GM18907 (cell line): Measurements from ENCODE around the gene ITPKB.

Source experiments
- ATAC-seq: cut with Tn5 transposase; IDR thresholded peaks from one replicate; pipeline ENCODE4 v1.9.1; 2021; ENCODE audit warnings: mild to moderate bottlenecking, moderate library complexity; ENCODE audit not compliant: unreplicated experiment

The ITPKB gene

DNA sequence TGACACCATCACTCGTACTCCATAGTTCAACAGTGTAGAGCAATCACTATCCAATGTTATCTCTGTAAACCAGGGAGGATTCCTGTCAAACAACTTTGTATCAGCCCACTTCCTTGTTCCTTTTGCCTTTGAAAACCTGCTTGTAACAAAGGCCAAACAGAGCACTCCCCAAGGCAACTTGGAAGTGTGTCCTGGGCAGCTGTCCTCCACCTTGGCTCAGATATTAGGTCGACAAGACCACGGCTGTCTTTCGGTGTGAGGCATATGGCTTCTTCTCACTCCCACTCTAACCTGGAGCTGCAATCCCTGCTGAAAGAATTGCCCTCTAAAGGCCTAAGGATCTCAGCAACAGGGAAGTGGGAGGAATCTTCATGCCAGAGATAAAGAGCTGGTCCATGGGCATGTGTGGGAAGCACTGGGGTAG, 66.7 kb downstream of the ITPKB start:
- ATAC-seq = no peak

GRCh38 chr1:226671277-226671676, 67.8 kb downstream of the ITPKB start:
- ATAC-seq = no peak

DNA sequence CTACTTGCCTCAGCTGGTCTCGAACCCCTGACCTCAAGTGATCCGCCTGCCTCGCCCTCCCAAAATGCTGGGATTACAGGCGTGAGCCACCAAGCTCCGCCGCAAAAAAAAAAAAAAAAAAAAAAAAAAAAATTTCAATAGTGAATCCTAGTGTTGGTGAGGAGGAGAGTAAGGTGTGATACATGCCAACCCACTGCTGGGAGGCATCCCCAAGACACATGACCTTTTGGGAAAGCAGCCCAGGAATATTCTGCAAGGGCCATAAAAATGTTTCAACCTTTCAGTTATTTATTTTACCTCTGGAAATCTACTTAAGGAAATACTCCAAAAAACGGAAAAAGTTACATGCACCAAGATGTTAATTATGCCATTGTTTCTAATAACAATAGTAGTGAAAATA, 69.0 kb downstream of the ITPKB start:
- no peak for ATAC-seq

DNA sequence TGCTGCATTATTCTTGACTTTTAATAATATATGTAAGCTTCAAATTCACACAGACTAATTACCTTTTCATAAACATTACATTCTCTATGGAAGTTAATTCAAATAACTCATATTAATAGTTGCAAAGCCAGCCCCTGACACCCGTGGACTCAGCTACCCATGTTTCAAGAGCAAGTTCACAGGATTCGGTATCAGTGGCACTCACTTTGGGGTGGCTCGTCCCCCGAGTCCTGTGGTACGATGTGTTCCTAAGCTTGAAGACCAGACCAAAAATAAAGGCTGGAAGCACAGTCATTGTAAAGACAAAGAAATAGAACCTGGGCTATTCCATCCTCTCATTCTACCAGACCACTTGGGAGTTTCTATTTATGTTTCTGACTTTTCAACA, 70.9 kb downstream of the ITPKB start:
- ATAC-seq = no peak

- no peak for ATAC-seq
Measured at GRCh38 chr1:226666692-226667091, 72.4 kb downstream of the ITPKB start.

DNA sequence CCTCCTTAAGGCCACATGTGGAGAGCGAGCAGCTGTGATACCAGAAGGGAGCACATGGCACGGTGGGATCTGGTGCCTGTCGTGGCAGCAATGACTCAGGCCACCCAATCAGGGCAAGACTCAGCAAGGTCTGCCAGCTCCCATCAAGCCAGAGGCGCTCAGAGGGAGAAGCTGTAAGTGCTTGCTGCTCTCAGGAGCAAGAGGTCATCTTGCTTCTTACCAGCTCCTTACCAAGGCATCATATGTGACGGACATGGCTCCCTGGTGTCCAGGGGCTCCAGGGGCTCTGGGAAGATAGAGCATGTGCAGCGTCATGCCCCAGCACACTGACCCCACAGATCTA, 72.9 kb downstream of the ITPKB start:
- no peak for ATAC-seq

DNA sequence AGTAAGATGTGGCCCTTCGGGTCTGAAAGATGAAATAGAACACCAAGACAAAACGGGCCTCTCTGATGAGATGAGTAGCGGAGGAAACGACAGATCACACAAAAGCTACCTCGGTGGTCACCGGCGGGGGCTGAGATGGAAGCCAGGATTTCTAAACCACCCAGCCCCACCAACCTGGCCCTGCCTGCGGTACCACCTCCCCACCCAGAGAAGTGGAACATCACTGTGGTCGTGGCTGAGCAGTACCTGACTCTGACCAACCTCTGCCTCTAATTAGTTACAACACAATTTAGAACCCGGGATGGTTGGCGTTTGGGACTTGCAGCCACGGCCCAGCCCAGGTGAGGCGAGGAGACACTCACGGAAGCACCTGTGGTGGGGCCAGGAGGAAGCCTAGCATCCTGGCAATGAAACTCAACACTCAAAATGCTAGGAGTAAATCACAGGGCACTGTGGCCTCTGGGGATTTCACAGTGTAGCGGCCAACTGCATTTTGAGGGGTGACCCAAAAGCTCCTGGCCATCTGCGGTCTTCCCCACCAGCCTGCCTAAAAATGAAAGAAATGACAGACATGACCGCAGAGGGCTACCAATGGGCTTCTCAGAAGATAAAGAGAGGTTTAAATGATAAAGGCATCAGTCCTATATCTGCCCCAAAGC, 73.4 kb downstream of the ITPKB start:
- ATAC-seq = no peak

DNA sequence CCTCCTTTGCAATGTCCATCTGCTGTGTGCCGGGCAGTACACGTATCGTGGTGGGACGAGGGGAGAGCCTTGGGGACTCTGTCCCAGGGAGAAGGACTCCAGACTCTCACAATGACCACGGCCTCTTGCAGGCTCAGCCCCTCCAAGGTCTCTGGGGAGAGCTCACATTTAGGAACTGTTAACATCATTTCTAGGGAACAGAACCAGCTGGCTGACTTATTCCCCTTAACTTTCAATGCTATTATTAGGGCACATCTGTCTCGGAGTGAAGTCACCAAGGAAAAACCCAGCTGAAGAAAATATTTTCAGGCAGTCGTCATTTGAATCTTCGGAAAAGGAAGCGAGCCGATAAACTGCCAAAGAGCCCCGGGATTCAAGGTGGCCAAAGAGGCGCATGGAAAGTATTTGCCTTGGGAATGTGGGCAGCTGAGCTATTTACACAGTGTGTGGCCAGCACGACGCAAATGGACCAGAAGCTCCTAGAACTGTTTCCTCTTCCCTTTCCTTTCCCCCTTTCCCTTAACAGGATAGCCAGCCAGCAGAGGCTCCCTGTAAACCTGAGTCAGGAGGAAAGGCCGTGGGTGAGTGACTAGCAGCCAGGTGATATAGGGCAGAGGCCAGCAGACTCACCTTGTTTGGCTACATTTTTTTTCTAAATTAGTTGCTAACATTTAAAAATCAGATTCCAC, 74.5 kb downstream of the ITPKB start:
- ATAC-seq = no peak

- no peak for ATAC-seq
Measured at GRCh38 chr1:226663327-226663704, 75.8 kb downstream of the ITPKB start.

- peak; percentile 96 for ATAC-seq
Measured at GRCh38 chr1:226662642-226663326, 76.3 kb downstream of the ITPKB start.

DNA sequence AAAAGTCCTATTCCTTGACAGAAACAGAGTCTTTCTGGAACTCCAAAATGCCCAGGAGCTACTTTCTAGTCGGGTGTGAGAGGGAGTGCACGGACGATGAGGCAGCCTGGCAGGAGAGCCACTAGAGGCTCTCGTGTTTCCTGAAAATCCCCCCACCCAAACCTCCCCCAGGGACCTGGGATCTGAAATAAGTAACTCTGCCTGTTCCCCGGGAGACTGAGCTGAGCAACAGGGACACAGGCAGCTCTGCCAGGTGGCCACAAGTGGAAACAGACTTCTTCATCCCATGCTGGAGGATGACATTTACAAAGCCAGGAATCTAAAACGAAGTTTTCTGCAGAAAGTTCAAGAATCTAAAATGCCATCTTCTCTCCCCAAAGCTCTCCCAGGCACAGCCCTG, 77.1 kb downstream of the ITPKB start:
- ATAC-seq = no peak

- ATAC-seq = no peak
Measured at GRCh38 chr1:226661271-226661670, 77.8 kb downstream of the ITPKB start.

- ATAC-seq = no peak
Measured at GRCh38 chr1:226660410-226661182, 78.5 kb downstream of the ITPKB start.

DNA sequence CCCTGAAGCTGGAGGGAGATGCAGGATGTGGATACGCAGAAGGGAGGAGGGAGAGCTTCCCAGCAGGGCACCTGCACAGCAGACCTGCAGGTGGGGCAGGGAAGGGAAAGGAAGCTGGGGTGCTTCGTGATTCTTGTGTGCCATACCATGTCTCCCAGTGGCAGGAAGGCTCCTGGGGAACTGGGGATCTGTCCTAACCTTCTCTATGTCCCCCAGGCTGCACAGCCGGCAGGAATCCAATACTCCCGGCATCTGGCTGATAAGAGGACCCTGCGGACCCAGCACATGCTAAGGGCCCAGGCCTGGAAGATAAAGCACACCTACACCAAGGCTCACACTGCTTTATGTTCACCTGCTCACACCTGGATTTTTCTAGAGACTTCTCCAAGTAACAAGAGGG, 79.4 kb downstream of the ITPKB start:
- ATAC-seq = no peak

DNA sequence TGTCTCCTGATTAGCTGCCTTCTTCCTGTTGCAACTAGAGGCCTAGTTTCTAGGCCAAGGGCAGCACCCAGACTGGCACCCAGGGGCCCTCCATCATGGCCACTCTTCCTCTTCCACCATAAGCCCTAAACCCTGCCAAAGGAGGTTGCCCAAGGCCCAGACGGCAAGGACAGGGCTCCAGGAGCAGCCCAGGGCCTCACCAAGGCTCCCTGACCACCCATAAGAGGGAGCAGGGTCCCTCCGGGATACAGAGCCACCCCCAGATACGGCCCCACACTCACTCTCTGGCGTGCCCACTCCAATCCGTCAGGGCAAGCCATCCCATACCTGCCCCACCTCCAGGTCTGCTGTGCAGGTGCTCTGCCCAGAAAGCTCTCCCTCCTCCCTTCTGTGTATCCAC, 79.9 kb downstream of the ITPKB start:
- ATAC-seq = no peak

DNA sequence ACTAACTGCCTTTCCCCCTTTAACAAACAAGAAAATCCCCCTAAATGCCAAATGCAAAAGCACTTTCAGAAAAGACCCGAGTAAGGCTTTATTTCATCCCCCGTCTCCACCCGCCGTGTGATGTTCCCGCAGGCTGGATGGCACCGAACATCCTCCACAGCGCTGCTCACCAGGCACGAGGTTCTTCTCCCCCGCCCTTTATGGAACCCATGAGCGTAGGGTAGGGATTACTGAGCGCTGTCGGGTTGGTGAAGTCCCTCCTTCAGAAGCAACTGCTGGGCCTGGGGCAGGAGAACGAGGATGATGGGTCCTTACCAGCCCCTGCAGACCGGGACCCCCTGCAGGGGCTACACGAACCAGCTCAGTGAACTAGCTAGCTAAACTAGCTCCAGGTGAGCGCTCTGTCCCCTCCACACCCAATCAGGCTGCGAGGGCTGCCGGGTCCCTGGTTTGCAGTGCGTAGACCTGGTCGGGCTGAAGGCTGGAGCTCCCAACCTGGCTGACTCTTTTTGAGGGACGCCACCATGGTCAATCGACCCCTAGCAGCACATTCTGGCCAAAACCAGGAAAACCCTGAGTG, 80.4 kb downstream of the ITPKB start:
- ATAC-seq = no peak

DNA sequence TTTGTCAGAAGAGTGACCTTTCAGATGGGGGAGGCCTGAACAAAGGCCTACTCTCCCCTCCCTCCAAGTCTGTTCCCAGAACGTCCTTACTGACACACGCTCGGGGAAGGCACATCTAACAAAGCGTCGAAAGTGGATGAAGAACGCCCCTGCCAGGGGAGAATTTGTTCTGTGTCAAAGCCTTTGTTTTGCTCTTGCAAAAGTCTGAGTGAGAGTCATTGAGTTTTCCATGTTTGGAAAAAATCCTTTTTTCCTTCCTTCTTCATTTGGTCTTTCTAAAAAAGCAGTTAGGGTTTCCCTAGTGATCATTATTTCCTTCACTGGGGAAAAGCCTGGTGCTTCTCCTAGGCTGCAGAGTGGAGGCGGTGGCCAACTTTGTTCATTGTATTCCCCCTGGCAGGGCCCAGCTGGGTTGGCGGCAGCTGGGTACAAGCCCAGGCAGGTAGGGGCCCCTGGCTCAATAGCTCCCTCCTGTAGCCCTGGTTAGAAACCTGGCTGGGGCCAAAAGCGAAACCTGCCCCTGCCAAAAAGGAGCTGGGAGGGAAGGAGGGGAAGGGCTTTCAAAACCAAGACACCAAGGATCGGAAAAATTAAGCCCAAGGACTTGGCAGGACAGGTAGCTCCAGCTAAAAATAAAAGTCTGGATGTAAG, 81.1 kb downstream of the ITPKB start:
- ATAC-seq = no peak

DNA sequence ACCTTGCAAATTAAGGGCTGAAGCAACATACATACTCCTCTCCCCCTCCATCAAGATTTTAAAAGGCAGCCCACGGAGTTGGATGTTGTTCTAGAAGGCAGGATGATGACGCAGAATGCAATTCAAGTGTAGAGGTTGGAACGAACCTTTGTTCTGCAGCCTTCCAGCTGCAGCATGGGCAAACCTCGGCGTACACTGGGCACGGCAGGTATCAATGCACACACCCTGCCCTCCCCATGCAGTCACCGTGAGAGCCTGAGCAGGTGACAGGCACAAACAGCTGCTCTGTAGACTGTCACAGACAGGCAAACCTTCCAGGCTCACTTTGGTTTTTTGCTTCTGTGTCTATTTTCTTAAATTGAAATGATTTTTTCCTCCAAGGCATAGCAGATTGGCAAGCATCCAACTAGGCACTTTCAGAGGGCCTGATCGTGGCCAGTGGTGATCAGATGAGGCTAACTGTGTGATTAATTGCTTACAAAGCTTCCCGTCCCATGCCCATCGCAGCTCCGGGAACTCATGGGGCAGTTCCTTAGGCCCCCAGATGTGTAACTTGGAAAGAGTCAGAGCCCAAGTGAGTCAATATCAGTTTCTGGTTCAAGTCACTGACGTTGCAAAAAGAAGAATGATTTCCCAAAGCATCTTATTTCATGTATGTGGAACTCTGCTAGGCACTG, 82.3 kb downstream of the ITPKB start:
- ATAC-seq = no peak

DNA sequence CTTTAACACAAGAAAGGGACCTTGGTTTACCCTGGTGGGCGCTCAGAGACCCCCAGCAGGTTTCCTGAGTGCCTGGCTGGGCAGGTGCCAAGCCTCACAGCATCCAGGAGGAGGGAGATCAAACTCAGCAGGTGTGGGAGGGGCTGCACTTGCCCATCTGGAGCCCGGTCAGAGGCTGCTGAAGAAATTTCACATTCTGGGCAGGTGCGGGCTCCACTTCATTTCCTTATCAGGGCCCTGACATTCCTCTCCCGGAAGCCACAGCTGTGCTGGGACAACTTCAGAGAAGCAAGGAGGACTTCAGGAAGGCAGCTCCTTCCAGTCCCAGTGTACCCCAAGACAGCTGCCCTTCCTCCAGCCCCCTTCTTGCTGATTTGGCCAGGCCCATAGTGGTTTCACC, 82.9 kb downstream of the ITPKB start:
- no peak for ATAC-seq
